H9 (cell line): ENCODE measurements around the gene KLHL14. TPM values are rescaled to one million over a fixed set of nuclear protein-coding genes. Genes with fewer than 3 reads are reported as not detected.

ENCODE experiments used
- DNase-seq: peaks from one replicate; pipeline ENCODE4 v3.0.0-alpha.2; 2017
- H2AFZ ChIP-seq: one replicate; pipeline ENCODE4 v1.6.1; 2013; ENCODE audit warnings: mild to moderate bottlenecking, low read length, control low read depth, moderate library complexity
- H2AK5ac ChIP-seq: 2 replicates; pipeline ENCODE4 v1.6.1; 2013; ENCODE audit warnings: low read length, control low read depth, mixed read lengths; ENCODE audit not compliant: insufficient read length
- H2BK120ac ChIP-seq: one replicate; pipeline ENCODE4 v1.6.1; 2013; ENCODE audit warnings: low read depth, mild to moderate bottlenecking, low read length, control low read depth, inconsistent platforms; ENCODE audit not compliant: poor library complexity, severe bottlenecking
- H2BK12ac ChIP-seq: 2 replicates; pipeline ENCODE4 v1.6.1; 2013; ENCODE audit warnings: low read length, control low read depth, mixed read lengths, low read depth; ENCODE audit not compliant: insufficient read length
- H2BK15ac ChIP-seq: 2 replicates; pipeline ENCODE4 v1.6.1; 2013; ENCODE audit warnings: low read depth, low read length, control low read depth
- H2BK20ac ChIP-seq: one replicate; pipeline ENCODE4 v1.6.1; 2013; ENCODE audit warnings: low read depth, mild to moderate bottlenecking, low read length, control low read depth, inconsistent platforms; ENCODE audit not compliant: poor library complexity, severe bottlenecking
- H2BK5ac ChIP-seq: 2 replicates; pipeline ENCODE4 v1.6.1; 2013; ENCODE audit warnings: low read length, control low read depth, mixed read lengths; ENCODE audit not compliant: insufficient read length
- H3K14ac ChIP-seq: 2 replicates; pipeline ENCODE4 v1.6.1; 2013; ENCODE audit warnings: low read length, control low read depth; ENCODE audit not compliant: insufficient read depth
- H3K18ac ChIP-seq: 2 replicates; pipeline ENCODE4 v1.6.1; 2013; ENCODE audit warnings: low read depth, mild to moderate bottlenecking, mixed read lengths, low read length, control low read depth; ENCODE audit not compliant: insufficient read length
- H3K23ac ChIP-seq: 2 replicates; pipeline ENCODE4 v1.6.1; 2013; ENCODE audit warnings: low read length, control low read depth, mixed read lengths, low read depth; ENCODE audit not compliant: insufficient read length
- H3K23me2 ChIP-seq: 2 replicates; pipeline ENCODE4 v1.6.1; 2013; ENCODE audit warnings: low read depth, mild to moderate bottlenecking, mixed read lengths, low read length, control low read depth; ENCODE audit not compliant: insufficient read length, poor library complexity, severe bottlenecking
- H3K27ac ChIP-seq: 2 replicates; pipeline ENCODE4 v1.5.1; 2013; ENCODE audit warnings: low read length, control low read depth, mixed read lengths, low read depth; ENCODE audit not compliant: insufficient read length
- H3K27me3 ChIP-seq: 2 replicates; pipeline ENCODE4 v1.6.1; 2013; ENCODE audit warnings: low read length, control low read depth, inconsistent platforms; ENCODE audit not compliant: insufficient read depth
- H3K4ac ChIP-seq: 2 replicates; pipeline ENCODE4 v1.6.1; 2013; ENCODE audit warnings: low read depth, mild to moderate bottlenecking, control low read depth, inconsistent platforms, low read length, moderate library complexity
- H3K4me1 ChIP-seq: 2 replicates; pipeline ENCODE4 v1.6.1; 2013; ENCODE audit warnings: low read length, control low read depth, inconsistent platforms; ENCODE audit not compliant: insufficient read depth
- H3K4me2 ChIP-seq: 2 replicates; pipeline ENCODE4 v1.6.1; 2013; ENCODE audit warnings: low read length, control low read depth, mixed read lengths; ENCODE audit not compliant: insufficient read length, insufficient read depth
- H3K56ac ChIP-seq: 2 replicates; pipeline ENCODE4 v1.6.1; 2013; ENCODE audit warnings: low read depth, mild to moderate bottlenecking, mixed read lengths, low read length, control low read depth; ENCODE audit not compliant: insufficient read length
- H3K79me1 ChIP-seq: 2 replicates; pipeline ENCODE4 v1.6.1; 2013; ENCODE audit warnings: low read depth, mild to moderate bottlenecking, moderate library complexity, low read length, control low read depth, inconsistent platforms; ENCODE audit not compliant: insufficient read depth, poor library complexity, severe bottlenecking
- H3K79me2 ChIP-seq: 2 replicates; pipeline ENCODE4 v1.6.1; 2013; ENCODE audit warnings: low read length, control low read depth, inconsistent platforms; ENCODE audit not compliant: insufficient read depth
- H3K9ac ChIP-seq: 2 replicates; pipeline ENCODE4 v1.6.1; 2013; ENCODE audit warnings: low read length, control low read depth, mixed read lengths; ENCODE audit not compliant: insufficient read length; ENCODE audit errors: extremely low read depth
- H3K9me3 ChIP-seq: one replicate; pipeline ENCODE4 v1.6.1; 2013; ENCODE audit warnings: low read depth, low read length, inconsistent platforms; ENCODE audit not compliant: control insufficient read depth
- H3T11ph ChIP-seq: one replicate; pipeline ENCODE4 v1.6.1; 2013; ENCODE audit warnings: mild to moderate bottlenecking, low read length, control low read depth, inconsistent platforms
- H4K20me1 ChIP-seq: one replicate; pipeline ENCODE4 v1.6.1; 2013; ENCODE audit not compliant: control insufficient read depth, insufficient read length, insufficient read depth
- H4K5ac ChIP-seq: 2 replicates; pipeline ENCODE4 v1.6.1; 2013; ENCODE audit warnings: low read depth, mild to moderate bottlenecking, mixed read lengths, low read length, control low read depth; ENCODE audit not compliant: insufficient read length
- H4K8ac ChIP-seq: replicated peaks from 2 replicates; pipeline ENCODE4 v1.6.1; 2013; ENCODE audit warnings: low read length, control low read depth, mixed read lengths, low read depth; ENCODE audit not compliant: insufficient read length
- H4K91ac ChIP-seq: 2 replicates; pipeline ENCODE4 v1.6.1; 2013; ENCODE audit warnings: low read depth, mild to moderate bottlenecking, moderate library complexity, mixed read lengths, low read length, control low read depth; ENCODE audit not compliant: insufficient read length
- H3K27ac Mint-ChIP-seq, 3 experiments: 2 replicates in 2 of 3; 3 replicates in 1 of 3; pipeline ENCODE4 v1.8.0; 2020 to 2021; ENCODE audit warnings: mixed read lengths in 3 of 3, mild to moderate bottlenecking in 1 of 3, moderate library complexity in 1 of 3
- H3K27me3 Mint-ChIP-seq: 2 replicates; pipeline ENCODE4 v1.8.0; 2021; ENCODE audit warnings: low read depth, mild to moderate bottlenecking, moderate library complexity, mixed read lengths
- H3K36me3 Mint-ChIP-seq, 3 experiments: 2 replicates in 2 of 3; 3 replicates in 1 of 3; pipeline ENCODE4 v1.8.0; 2020 to 2021; ENCODE audit warnings: low read depth in 3 of 3, mixed read lengths in 3 of 3; ENCODE audit not compliant: insufficient read depth in 1 of 3
- H3K4me1 Mint-ChIP-seq, 2 experiments: 2 replicates each; pipeline ENCODE4 v1.8.0; 2020; ENCODE audit warnings: mixed read lengths in 2 of 2
- H3K4me3 Mint-ChIP-seq, 2 experiments: 2 replicates in 1 of 2; 3 replicates in 1 of 2; pipeline ENCODE4 v1.8.0; 2020 to 2021; ENCODE audit warnings: mild to moderate bottlenecking in 2 of 2, mixed read lengths in 2 of 2, moderate library complexity in 1 of 2
- H3K9me3 Mint-ChIP-seq, 2 experiments: 2 replicates in 1 of 2; 3 replicates in 1 of 2; pipeline ENCODE4 v1.8.0; 2020; ENCODE audit warnings: mild to moderate bottlenecking in 2 of 2, mixed read lengths in 2 of 2, moderate library complexity in 1 of 2
- WGBS: extraction: QIAGEN DNeasy Blood & Tissue Kit; methylation state at CpG from one replicate; pipeline ENCODE4 v1.1.7; 2013; ENCODE audit warnings: missing lambda C conversion rate, low lambda C conversion rate, mixed read lengths; ENCODE audit not compliant: insufficient read length; ENCODE audit errors: extremely low coverage; 5-methylcytosine and 5-hydroxymethylcytosine counted together
- total RNA-seq: library from RNA; stranded (reverse); gene quantifications from 2 replicates; pipeline ENCODE4 v1.2.1, GENCODE V29; 2021
- TF ChIP-seq, protein P1 (sequence below): fragments of 200-600 bp; sonication (generic); conservative IDR thresholded peaks from 3 replicates; pipeline ENCODE4 v1.8.0; 2021; ENCODE audit warnings: antibody characterized with exemption, mild to moderate bottlenecking

The KLHL14 gene
- total RNA-seq, 1 experiment from 2014 or later = 1.0 TPM

DNA sequence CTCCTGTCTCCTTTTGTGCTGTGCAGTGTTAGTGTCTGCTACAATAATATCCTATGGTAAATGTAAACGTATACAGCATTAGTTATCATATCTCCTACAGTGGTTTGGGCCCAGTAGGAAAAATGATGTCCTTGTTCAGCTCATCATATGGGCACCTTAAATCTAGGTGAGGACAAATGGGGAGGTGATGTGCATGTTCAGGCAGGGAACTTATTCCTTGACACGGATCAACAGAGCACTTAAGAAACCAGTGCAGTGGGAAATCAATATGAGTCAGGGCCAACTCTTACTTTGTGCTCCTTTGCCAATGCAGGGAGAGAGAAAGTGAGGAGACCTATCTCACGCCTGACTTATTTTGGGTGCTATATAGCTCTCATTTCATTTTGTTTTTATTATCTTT is 76.4 kb downstream of the KLHL14 start:
- TF ChIP-seq, protein P1, sequence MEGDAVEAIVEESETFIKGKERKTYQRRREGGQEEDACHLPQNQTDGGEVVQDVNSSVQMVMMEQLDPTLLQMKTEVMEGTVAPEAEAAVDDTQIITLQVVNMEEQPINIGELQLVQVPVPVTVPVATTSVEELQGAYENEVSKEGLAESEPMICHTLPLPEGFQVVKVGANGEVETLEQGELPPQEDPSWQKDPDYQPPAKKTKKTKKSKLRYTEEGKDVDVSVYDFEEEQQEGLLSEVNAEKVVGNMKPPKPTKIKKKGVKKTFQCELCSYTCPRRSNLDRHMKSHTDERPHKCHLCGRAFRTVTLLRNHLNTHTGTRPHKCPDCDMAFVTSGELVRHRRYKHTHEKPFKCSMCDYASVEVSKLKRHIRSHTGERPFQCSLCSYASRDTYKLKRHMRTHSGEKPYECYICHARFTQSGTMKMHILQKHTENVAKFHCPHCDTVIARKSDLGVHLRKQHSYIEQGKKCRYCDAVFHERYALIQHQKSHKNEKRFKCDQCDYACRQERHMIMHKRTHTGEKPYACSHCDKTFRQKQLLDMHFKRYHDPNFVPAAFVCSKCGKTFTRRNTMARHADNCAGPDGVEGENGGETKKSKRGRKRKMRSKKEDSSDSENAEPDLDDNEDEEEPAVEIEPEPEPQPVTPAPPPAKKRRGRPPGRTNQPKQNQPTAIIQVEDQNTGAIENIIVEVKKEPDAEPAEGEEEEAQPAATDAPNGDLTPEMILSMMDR = no peak
- H3K9ac ChIP-seq = no peak overlapping the region
- no peaks in the 10 kb centered on the region for H3K23me2 ChIP-seq
- no peaks in the 10 kb centered on the region for H3K79me2 ChIP-seq
- no peaks in the 10 kb centered on the region for H3K79me1 ChIP-seq
- no peak overlapping the region for H4K8ac ChIP-seq
- no peak overlapping the region for H2AFZ ChIP-seq
- H3K4me2 ChIP-seq = no peak overlapping the region
- H3K9me3 ChIP-seq = no peaks in the 10 kb centered on the region
- no peak overlapping the region for H4K91ac ChIP-seq
- no peak overlapping the region for H3K23ac ChIP-seq
- no peak overlapping the region for H3K4ac ChIP-seq
- no peak overlapping the region for H3K14ac ChIP-seq
- Mint-ChIP-seq H3K4me3 (no peak overlapping the region), H3K4me1 (peaks cover 7 to 13% of the 10 kb centered on the region in 2 experiments), H3K27ac (no peak overlapping the region), H3K9me3 (no peaks in the 10 kb centered on the region), H3K36me3 (no peaks in the 10 kb centered on the region), H3K27me3 (no peaks in the 10 kb centered on the region)
- DNase-seq = no peak
- no peak overlapping the region for H2BK120ac ChIP-seq
- no peak overlapping the region for H2BK15ac ChIP-seq
- no peak overlapping the region for H3T11ph ChIP-seq
- H2AK5ac ChIP-seq = no peak overlapping the region
- H3K4me1 ChIP-seq = no peaks in the 10 kb centered on the region; the same call in 1 of the 2 replicates
- no peak overlapping the region for H3K56ac ChIP-seq
- no peaks in the 10 kb centered on the region for H4K20me1 ChIP-seq
- H4K5ac ChIP-seq = no peak overlapping the region
- no peak overlapping the region for H2BK12ac ChIP-seq
- no peak overlapping the region for H3K27ac ChIP-seq
- H2BK20ac ChIP-seq = no peak overlapping the region
- no peak overlapping the region for H2BK5ac ChIP-seq
- no peak overlapping the region for H3K18ac ChIP-seq
- WGBS = no CpG with 5 or more reads among the region's 3 CpGs
- H3K27me3 ChIP-seq = no peaks in the 10 kb centered on the region
